Uterus (tissue), 2 donors: ENCODE results near the gene FHL3.

Experiments used
- CTCF ChIP-seq, 4 experiments: fragments of 200-600 bp in 2 of 4; fragments of 450-650 bp in 2 of 4; sonication (generic) in 2 of 4; IDR thresholded peaks; one replicate each; pipeline ENCODE4 v1.5.1; 2016 to 2019; ENCODE audit warnings: antibody characterized with exemption in 4 of 4, mild to moderate bottlenecking in 2 of 4, moderate library complexity in 1 of 4
- POLR2A ChIP-seq, 2 donors: fragments of 450-650 bp; IDR thresholded peaks; one replicate each; pipeline ENCODE4 v1.6.1; 2016; ENCODE audit warnings: antibody characterized with exemption in 2 of 2, mild to moderate bottlenecking in 1 of 2, moderate library complexity in 1 of 2

- TF ChIP-seq CTCF (IDR thresholded peaks at IDR 0.05) (no peak), POLR2A (IDR thresholded peaks at IDR 0.05) (no peak)
These were observed 54.1 kb downstream of the FHL3 start for GRCh38 chr1:37951041-37951782.
